CD4-positive, alpha-beta T cell treated with Interleukin-6 at 100 ng/mL for 8 hours (primary cell): Measurements from ENCODE around the gene THEM4.

Experiments used
- DNase-seq: peaks from one replicate; pipeline ENCODE4 v3.0.0-alpha.2; 2020; ENCODE audit warnings: mixed read lengths, low spot score

Gene THEM4

GRCh38 chr1:151837884-151838221 is 71.5 kb downstream of the THEM4 start:
- DNase-seq, result no peak

- DNase-seq, result peak; percentile 45
Measured at GRCh38 chr1:151837197-151837596, 72.1 kb downstream of the THEM4 start.

- DNase-seq, result no peak
Measured at GRCh38 chr1:151835596-151835995, 73.7 kb downstream of the THEM4 start.

- no peak for DNase-seq
Measured at GRCh38 chr1:151834239-151834638, 75.1 kb downstream of the THEM4 start.

GRCh38 chr1:151833172-151833900 is 76.0 kb downstream of the THEM4 start:
- DNase-seq, result no peak

- DNase-seq, result no peak
Measured at GRCh38 chr1:151832318-151832980, 76.9 kb downstream of the THEM4 start.

- no peak for DNase-seq
Measured at GRCh38 chr1:151831605-151832004, 77.7 kb downstream of the THEM4 start, which contains the start of gene RORC. RORC (minus strand) TSS chr1:151831802; CDS start chr1:151831764, 38 bp downstream.

GRCh38 chr1:151831256-151831591 is 78.1 kb downstream of the THEM4 start:
- DNase-seq, result no peak

GRCh38 chr1:151830055-151830454 is 79.3 kb downstream of the THEM4 start:
- no peak for DNase-seq

- no peak for DNase-seq
Measured at GRCh38 chr1:151829352-151830046, 79.8 kb downstream of the THEM4 start.

GRCh38 chr1:151828921-151829320 is 80.4 kb downstream of the THEM4 start:
- DNase-seq, result no peak

GRCh38 chr1:151827853-151828252 is 81.5 kb downstream of the THEM4 start:
- DNase-seq, result no peak

- no peak for DNase-seq
Measured at GRCh38 chr1:151825751-151826660, 83.3 kb downstream of the THEM4 start.

- DNase-seq, result no peak
Measured at GRCh38 chr1:151825204-151825603, 84.1 kb downstream of the THEM4 start.
